GM12865 (cell line): ENCODE results near the gene CATSPERD.
"Not testable (repeated sequence)": the region's sequence is repeated elsewhere in the genome, so short reads cannot be mapped to it uniquely, and the experiment has no call there.

Experiments used
- DNase-seq: peaks from one replicate; pipeline ENCODE4 v3.0.0; 2010; ENCODE audit warnings: low read depth
- H3K4me3 ChIP-seq: 2 replicates; pipeline ENCODE4 v1.5.1; 2011; ENCODE audit warnings: mild to moderate bottlenecking, low read depth, low read length, control low read depth
- CTCF ChIP-seq: IDR thresholded peaks from 2 replicates; pipeline ENCODE4 v1.5.1; 2011; ENCODE audit warnings: low read length, control low read depth, low read depth, inconsistent platforms; ENCODE audit not compliant: insufficient read depth; ENCODE audit errors: missing control alignments

Gene CATSPERD

GRCh38 chr19:5773276-5773675 lies 52.8 kb downstream of the CATSPERD start:
- no peak overlapping the region for H3K4me3 ChIP-seq
- no peak for TF ChIP-seq CTCF
- DNase-seq, result no peak

- DNase-seq, result no peak
- TF ChIP-seq CTCF, result no peak
- no peak overlapping the region for H3K4me3 ChIP-seq
These were observed 54.5 kb downstream of the CATSPERD start for GRCh38 chr19:5774921-5775320.

GRCh38 chr19:5775668-5776309 lies 55.4 kb downstream of the CATSPERD start:
- no peak for TF ChIP-seq CTCF
- no peak for DNase-seq
- no peak overlapping the region for H3K4me3 ChIP-seq

GRCh38 chr19:5778402-5778801 lies 58.0 kb downstream of the CATSPERD start:
- TF ChIP-seq CTCF, result no peak
- no peak for DNase-seq
- no peak overlapping the region for H3K4me3 ChIP-seq

GRCh38 chr19:5780916-5781315 lies 60.5 kb downstream of the CATSPERD start:
- not testable (repeated sequence) for H3K4me3 ChIP-seq, DNase-seq

- no peak overlapping the region for H3K4me3 ChIP-seq
- no peak for TF ChIP-seq CTCF
- no peak for DNase-seq
These were observed 61.9 kb downstream of the CATSPERD start for GRCh38 chr19:5782322-5782721.

- DNase-seq, result no peak
- no peak for TF ChIP-seq CTCF
These were observed 62.8 kb downstream of the CATSPERD start for GRCh38 chr19:5782945-5783919.

More at GRCh38 chr19:5782945-5783919, 62.8 kb downstream of the CATSPERD start:
- H3K4me3 ChIP-seq, result no peak overlapping the region
